H1 (cell line): ENCODE data around the gene CCS. TPM values are rescaled to one million over a fixed set of nuclear protein-coding genes. Genes with fewer than 3 reads are reported as not detected.

ENCODE experiments used
- CTCF ChIA-PET: fragments of 300-600 bp; sonication (Branson Sonifier 250); formaldehyde crosslinking; loops from one replicate; lab custom pipeline; 2021; ENCODE audit not compliant: partially characterized antibody; lab: Charles Lee
- POLR2A ChIA-PET: fragments of 300-600 bp; sonication (Branson Sonifier 250); formaldehyde crosslinking; loops from one replicate; lab custom pipeline; 2021; ENCODE audit warnings: inconsistent platforms; ENCODE audit not compliant: partially characterized antibody; lab: Charles Lee
- DNase-seq, 2 experiments: peaks; one replicate each; pipeline versions ENCODE4 v3.0.0 to v3.0.0-alpha.2; 2010 to 2022; ENCODE audit warnings: low spot score in 2 of 2, low read depth in 1 of 2, mixed read lengths in 1 of 2
- FAIRE-seq: peaks from 2 replicates; lab custom pipeline; 2011; peaks lifted over from hg19 to GRCh38; lab: Jason Lieb, UNC
- H2AFZ ChIP-seq: 2 replicates; pipeline ENCODE4 v1.8.1; 2012; ENCODE audit warnings: low read length, inconsistent platforms
- H2AK5ac ChIP-seq: 2 replicates; pipeline ENCODE4 v1.6.1; 2013; ENCODE audit warnings: low read depth, low read length
- H2BK120ac ChIP-seq: replicated peaks from 2 replicates; pipeline ENCODE3; 2013; ENCODE audit warnings: low read depth, low read length, inconsistent platforms
- H2BK12ac ChIP-seq: 2 replicates; pipeline ENCODE4 v1.6.1; 2013; ENCODE audit warnings: low read depth, low read length
- H2BK15ac ChIP-seq: 2 replicates; pipeline ENCODE4 v1.6.1; 2013; ENCODE audit warnings: low read length
- H2BK20ac ChIP-seq: 2 replicates; pipeline ENCODE4 v1.6.1; 2013; ENCODE audit warnings: low read length
- H2BK5ac ChIP-seq: 2 replicates; pipeline ENCODE4 v1.6.1; 2013; ENCODE audit warnings: low read depth, low read length
- H3K14ac ChIP-seq: 2 replicates; pipeline ENCODE4 v1.6.1; 2013; ENCODE audit warnings: inconsistent platforms; ENCODE audit not compliant: insufficient read length
- H3K18ac ChIP-seq: 2 replicates; pipeline ENCODE4 v1.6.1; 2013; ENCODE audit warnings: low read length; ENCODE audit errors: extremely low read depth
- H3K23ac ChIP-seq: 2 replicates; pipeline ENCODE4 v1.6.1; 2013; ENCODE audit warnings: inconsistent platforms; ENCODE audit not compliant: insufficient read length
- H3K23me2 ChIP-seq: 2 replicates; pipeline ENCODE4 v1.6.1; 2013; ENCODE audit warnings: low read depth, low read length
- H3K27ac ChIP-seq: 2 replicates; pipeline ENCODE4 v1.6.1; 2011; ENCODE audit warnings: low read depth, low read length, inconsistent platforms
- H3K27me3 ChIP-seq, 4 experiments: replicated peaks in 1 of 4; 1 replicate in 1 of 4; 2 replicates in 3 of 4; pipeline versions ENCODE4 v1.6.1 to v1.8.1; 2011 to 2013; ENCODE audit warnings: low read length in 3 of 4, mild to moderate bottlenecking in 3 of 4, inconsistent platforms in 2 of 4, mixed read lengths in 2 of 4, moderate library complexity in 1 of 4; ENCODE audit not compliant: control insufficient read depth in 3 of 4, insufficient read depth in 3 of 4; ENCODE audit errors: extremely low read depth in 1 of 4
- H3K36me3 ChIP-seq, 4 experiments: 2 replicates each; pipeline versions ENCODE4 v1.6.1 to v1.8.1; 2011 to 2013; ENCODE audit warnings: mild to moderate bottlenecking in 4 of 4, low read length in 3 of 4, moderate library complexity in 2 of 4, control low read depth in 1 of 4, inconsistent platforms in 1 of 4; ENCODE audit not compliant: insufficient read depth in 4 of 4, control insufficient read depth in 2 of 4
- H3K4ac ChIP-seq: replicated peaks from 2 replicates; pipeline ENCODE3; 2013; ENCODE audit warnings: low read length, low read depth, mixed read lengths, inconsistent platforms; ENCODE audit not compliant: insufficient read length
- H3K4me1 ChIP-seq, 4 experiments: replicated peaks in 1 of 4; 1 replicate in 1 of 4; 2 replicates in 3 of 4; pipeline versions ENCODE4 v1.6.1 to v1.8.1; 2011 to 2013; ENCODE audit warnings: low read length in 3 of 4, inconsistent platforms in 2 of 4, mixed read lengths in 1 of 4; ENCODE audit not compliant: insufficient read depth in 4 of 4, control insufficient read depth in 3 of 4
- H3K4me2 ChIP-seq, 2 experiments: 2 replicates each; pipeline versions ENCODE4 v1.6.1 to v1.8.1; 2011 to 2013; ENCODE audit warnings: low read depth in 2 of 2, low read length in 2 of 2, control low read depth in 1 of 2, inconsistent platforms in 1 of 2, mild to moderate bottlenecking in 1 of 2; ENCODE audit not compliant: insufficient read depth in 1 of 2
- H3K4me3 ChIP-seq, 4 experiments: fragments of 200-600, 300-600 bp in 1 of 4; sonication (generic), shearing (Covaris generic), sonication (Bioruptor Twin) in 1 of 4; 2 replicates each; pipeline versions ENCODE4 v1.5.1 to v1.8.1; 2011 to 2016; ENCODE audit warnings: low read length in 4 of 4, low read depth in 3 of 4, control low read depth in 2 of 4, inconsistent platforms in 2 of 4, mild to moderate bottlenecking in 2 of 4, mixed read lengths in 1 of 4, moderate library complexity in 1 of 4; ENCODE audit not compliant: insufficient read depth in 2 of 4; ENCODE audit errors: extremely low read depth in 1 of 4
- H3K56ac ChIP-seq: replicated peaks from 2 replicates; pipeline ENCODE3; 2013; ENCODE audit warnings: low read depth, mild to moderate bottlenecking, mixed read lengths, low read length, inconsistent platforms; ENCODE audit not compliant: insufficient read length
- H3K79me1 ChIP-seq: 2 replicates; pipeline ENCODE4 v1.6.1; 2013; ENCODE audit warnings: low read depth, low read length, control low read depth
- H3K79me2 ChIP-seq, 2 experiments: 2 replicates each; pipeline versions ENCODE4 v1.6.1 to v1.8.1; 2012 to 2013; ENCODE audit warnings: low read length in 2 of 2, mild to moderate bottlenecking in 2 of 2, inconsistent platforms in 1 of 2; ENCODE audit not compliant: insufficient read depth in 2 of 2, control insufficient read depth in 1 of 2
- H3K9ac ChIP-seq, 4 experiments: replicated peaks in 1 of 4; 1 replicate in 1 of 4; 2 replicates in 3 of 4; pipeline versions ENCODE4 v1.6.1 to v1.8.1; 2011 to 2013; ENCODE audit warnings: low read depth in 3 of 4, low read length in 3 of 4, control low read depth in 2 of 4, mild to moderate bottlenecking in 2 of 4, moderate library complexity in 2 of 4, inconsistent platforms in 1 of 4; ENCODE audit errors: extremely low read depth in 1 of 4
- H3K9me3 ChIP-seq, 2 experiments: 2 replicates each; pipeline versions ENCODE4 v1.6.1 to v1.8.1; 2012 to 2013; ENCODE audit warnings: mild to moderate bottlenecking in 2 of 2, moderate library complexity in 2 of 2, control low read depth in 1 of 2, inconsistent platforms in 1 of 2, low read depth in 1 of 2, low read length in 1 of 2, mixed read lengths in 1 of 2; ENCODE audit not compliant: insufficient read depth in 2 of 2
- H4K20me1 ChIP-seq, 2 experiments: replicated peaks in 1 of 2; 2 replicates each; pipeline versions ENCODE3 to v1.8.1; 2011 to 2013; ENCODE audit warnings: inconsistent platforms in 2 of 2, low read length in 2 of 2, mild to moderate bottlenecking in 1 of 2; ENCODE audit not compliant: insufficient read depth in 2 of 2, control insufficient read depth in 1 of 2
- H4K5ac ChIP-seq: 2 replicates; pipeline ENCODE4 v1.6.1; 2013; ENCODE audit warnings: low read length, low read depth, mixed read lengths, inconsistent platforms; ENCODE audit not compliant: insufficient read length
- H4K8ac ChIP-seq: 2 replicates; pipeline ENCODE4 v1.8.0; 2013; ENCODE audit warnings: mild to moderate bottlenecking, moderate library complexity, low read length, inconsistent platforms; ENCODE audit not compliant: insufficient read depth; ENCODE audit errors: extremely low read depth
- H4K91ac ChIP-seq: replicated peaks from 2 replicates; pipeline ENCODE3; 2013; ENCODE audit warnings: low read length, mixed read lengths, inconsistent platforms; ENCODE audit not compliant: insufficient read length
- ATF2 ChIP-seq: IDR thresholded peaks from 2 replicates; pipeline ENCODE4 v1.6.1; 2012; ENCODE audit warnings: low read length, inconsistent platforms
- HDAC6 ChIP-seq: IDR thresholded peaks from one replicate; pipeline ENCODE4 v1.7.1; 2012; ENCODE audit warnings: low read depth, mild to moderate bottlenecking, inconsistent platforms, low read length, moderate library complexity
- POLR2AphosphoS5 ChIP-seq: IDR thresholded peaks from 2 replicates; pipeline ENCODE4 v1.6.1; 2011; ENCODE audit warnings: low read depth, low read length
- SRF ChIP-seq: IDR thresholded peaks from 2 replicates; pipeline ENCODE4 v1.6.1; 2011; ENCODE audit warnings: mild to moderate bottlenecking, low read depth, low read length, moderate library complexity
- TAF1 ChIP-seq: IDR thresholded peaks from 2 replicates; pipeline ENCODE4 v1.6.1; 2011; ENCODE audit warnings: mild to moderate bottlenecking, low read depth, low read length
- TEAD4 ChIP-seq: IDR thresholded peaks from 2 replicates; pipeline ENCODE4 v1.6.1; 2012; ENCODE audit warnings: low read depth, low read length, inconsistent platforms, mixed read lengths
- WGBS, 2 experiments: shearing (Covaris generic) in 1 of 2; methylation state at CpG; one replicate each; pipeline versions ENCODE4 v1.1.6 to v1.1.7; 2013 to 2015; ENCODE audit warnings: low lambda C conversion rate in 2 of 2, mixed read lengths in 2 of 2, inconsistent platforms in 1 of 2, low coverage in 1 of 2, missing lambda C conversion rate in 1 of 2; ENCODE audit not compliant: insufficient replicate concordance in 2 of 2, insufficient coverage in 1 of 2, insufficient read length in 1 of 2; ENCODE audit errors: extremely low coverage in 1 of 2, missing lambda C conversion rate in 1 of 2; 5-methylcytosine and 5-hydroxymethylcytosine counted together
- polyA plus RNA-seq, 7 experiments: library from polyadenylated mRNA; depleted of rRNA in 3 of 7; stranded (reverse) in 5 of 7; unstranded in 2 of 7; fragments of >200 nt in 5 of 7; fragments of 200-250 nt in 2 of 7; gene quantifications; 1 replicate in 5 of 7; 2 replicates in 1 of 7; 4 replicates in 1 of 7; pipeline versions ENCODE4 v1.2.1 to v1.2.3, GENCODE V29; 2011 to 2013; ENCODE audit warnings: missing spikeins in 2 of 7, mixed read lengths in 2 of 7
- total RNA-seq: library from RNA; stranded (reverse); fragmentation: NEBNext Ultra II Directional; extraction: Animal tissue kit (Norgen Biotek cat#: 25700); gene quantifications from 2 replicates; pipeline ENCODE4 v1.2.1, GENCODE V29; 2021
- TF ChIP-seq, protein P1 (sequence below): IDR thresholded peaks from 2 replicates; pipeline ENCODE4 v1.6.1; 2012; ENCODE audit warnings: inconsistent platforms
- TF ChIP-seq, protein P2 (sequence below): IDR thresholded peaks from 2 replicates; pipeline ENCODE4 v1.6.1; 2012; ENCODE audit warnings: inconsistent platforms

CCS gene
- total and polyA plus RNA-seq, 2 of the 8 experiments (the other 6 are each of a cell fraction or from before 2014, with no cell fraction given) = 37.1 to 37.7 TPM

GRCh38 chr11:66638177-66639065 is 45.4 kb downstream of the CCS start, which contains the start of gene RBM4:
Gene RBM4, plus strand, starts transcription at chr11:66638703. Its CDS starts 1,009 bp downstream, at chr11:66639712.
- Histone ChIP-seq H3K23ac (no peak within 1 kb of the TSS), H4K20me1 (peaks cover 23 to 35% of the 10 kb centered on the region in 2 experiments), H3K36me3 (peaks cover 18 to 53% (median 32%) of the 10 kb centered on the region in 4 experiments), H3K27ac (peak within 1 kb of the TSS; percentile 99), H3K4ac (peak within 1 kb of the TSS; percentile 93), H3K9ac (peak within 1 kb of the TSS; percentile 95 to 100 (median 99)), H2AFZ (peak within 1 kb of the TSS; percentile 25; the same call in 1 of the 2 replicates), H2BK5ac (peak within 1 kb of the TSS; percentile 100), H3K4me1 (peaks cover 0 to 20% (median 14%) of the 10 kb centered on the region in 4 experiments; a peak in 5 of 7 replicates), H3K27me3 (no peaks in the 10 kb centered on the region), H3K23me2 (peaks cover 10% of the 10 kb centered on the region), H3K4me3 (peak within 1 kb of the TSS; percentile 84 to 98 (median 94)), H4K5ac (peak within 1 kb of the TSS; percentile 97), H3K79me1 (no peaks in the 10 kb centered on the region; the same call in none of the 2 replicates), H2AK5ac (peak within 1 kb of the TSS; percentile 92), H3K18ac (peak within 1 kb of the TSS; percentile 98), H4K8ac (peak within 1 kb of the TSS; percentile 100), H3K79me2 (peaks cover 45 to 74% of the 10 kb centered on the region in 2 experiments), H2BK12ac (peak within 1 kb of the TSS; percentile 84; the same call in 1 of the 2 replicates), H3K56ac (peak within 1 kb of the TSS; percentile 97), H2BK120ac (peak within 1 kb of the TSS; percentile 26), H2BK20ac (no peak within 1 kb of the TSS), H4K91ac (peak within 1 kb of the TSS; percentile 95), H2BK15ac (no peak within 1 kb of the TSS), H3K4me2 (peak within 1 kb of the TSS; percentile 67 to 88), H3K9me3 (no peaks in the 10 kb centered on the region), H3K14ac (no peak within 1 kb of the TSS)
- no peak for FAIRE-seq
- 2% methylated on average over 63 of the region's 63 CpGs; no CpG with 5 or more reads in 1 of the 2 experiments for WGBS, 2 experiments
- peak; percentile 94 to 99 for DNase-seq
- ChIA-PET POLR2A (interaction anchor here (0.6 to 66.2 kb wide), 27 partner anchors 4 to 277 kb away, joined by 3 to 2165 read pairs (median 4); partner anchors contain the start of genes ACTN3, CCDC87, CCS and CTSF), CTCF (interaction anchor here (0.6 to 2.9 kb wide), 15 partner anchors 10 to 127 kb away, joined by 3 to 10 read pairs (median 3); partner anchors contain the start of genes CCDC87 and RBM4B)
- TF ChIP-seq, protein P1, sequence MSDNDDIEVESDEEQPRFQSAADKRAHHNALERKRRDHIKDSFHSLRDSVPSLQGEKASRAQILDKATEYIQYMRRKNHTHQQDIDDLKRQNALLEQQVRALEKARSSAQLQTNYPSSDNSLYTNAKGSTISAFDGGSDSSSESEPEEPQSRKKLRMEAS = peak; percentile 87
- TF ChIP-seq TEAD4 (no peak), POLR2AphosphoS5 (peak; percentile 90), ATF2 (no peak; the same call in 1 of the 2 replicates), TAF1 (peak; percentile 94), SRF (no peak), HDAC6 (no peak)
- TF ChIP-seq, protein P2, sequence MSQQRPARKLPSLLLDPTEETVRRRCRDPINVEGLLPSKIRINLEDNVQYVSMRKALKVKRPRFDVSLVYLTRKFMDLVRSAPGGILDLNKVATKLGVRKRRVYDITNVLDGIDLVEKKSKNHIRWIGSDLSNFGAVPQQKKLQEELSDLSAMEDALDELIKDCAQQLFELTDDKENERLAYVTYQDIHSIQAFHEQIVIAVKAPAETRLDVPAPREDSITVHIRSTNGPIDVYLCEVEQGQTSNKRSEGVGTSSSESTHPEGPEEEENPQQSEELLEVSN = peak; percentile 82; the same call in 1 of the 2 replicates
